Measurements from ENCODE around the gene KLK10.

KLK10 gene

DNA sequence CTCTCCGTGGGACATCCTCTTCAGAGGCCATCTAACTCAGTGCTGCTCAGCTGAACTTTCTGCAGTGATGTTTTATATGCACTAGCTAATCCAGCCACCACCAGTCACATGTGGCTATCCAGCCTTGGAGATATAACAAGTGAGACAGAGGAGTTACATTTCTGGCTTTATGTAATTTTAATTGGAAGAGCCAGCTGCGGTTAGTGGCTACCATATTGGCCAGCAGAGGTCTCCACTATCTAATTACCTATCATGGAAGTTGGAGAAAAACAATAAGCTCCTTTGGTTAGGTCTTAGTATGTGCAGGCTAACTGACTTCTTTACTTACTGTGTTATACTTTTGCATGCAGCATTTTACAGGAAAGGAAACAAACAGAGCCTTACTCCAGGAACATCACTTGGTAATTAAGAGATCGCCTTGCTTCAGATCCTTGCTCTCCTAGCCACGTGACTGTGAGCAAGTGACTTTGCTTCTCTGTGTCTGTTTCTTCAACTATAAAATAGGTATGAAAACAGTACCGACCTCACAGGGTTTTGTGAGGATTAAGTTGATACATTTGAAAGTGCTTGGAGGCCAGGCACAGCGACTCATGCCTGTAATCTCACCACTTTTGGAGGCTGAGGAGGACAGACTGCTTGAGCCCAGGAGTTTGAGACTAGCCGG, 1.6 kb upstream of the KLK10 start:
- Histone ChIP-seq H3K9ac (ENCODE audit: low read length) (no peak overlapping the region), H3K79me2 (ENCODE audit: low read length) (no peaks in the 10 kb centered on the region), H3K4me1 (ENCODE audit: low read length) (0 out of 2 replicates have a peak, but pooled peaks cover 3% of the 10 kb centered on the region), H4K20me1 (ENCODE audit: insufficient read depth, low read length) (no peaks in the 10 kb centered on the region), H3K4me3 (ENCODE audit: low read length) (no peak overlapping the region), H3K4me2 (ENCODE audit: low read length) (peak overlapping the region; percentile 35), H3K36me3 (replicated peaks; ENCODE audit: low read depth, low read length) (no peaks in the 10 kb centered on the region), H3K9me3 (ENCODE audit: insufficient read depth, low read length) (no peaks in the 10 kb centered on the region), H3K27ac (ENCODE audit: low read length) (no peak overlapping the region), H3K27me3 (ENCODE audit: low read depth, low read length) (peaks cover 9% of the 10 kb centered on the region; the same call in 1 of the 2 replicates), H2AFZ (ENCODE audit: low read depth, low read length) (peak overlapping the region; percentile 68)
- no peak for TF ChIP-seq EZH2phosphoT487 (IDR thresholded peaks at IDR 0.05; ENCODE audit: low read depth)
- peak; percentile 90 for TF ChIP-seq CTCF (IDR thresholded peaks at IDR 0.05; ENCODE audit: low read depth, low read length)

- H3K27ac ChIP-seq (ENCODE audit: low read length), result no peak overlapping the region
- H3K4me3 ChIP-seq (ENCODE audit: low read length), result no peak overlapping the region
Measured at GRCh38 chr19:51018745-51019543, 565 bp downstream of the KLK10 start.

DNA sequence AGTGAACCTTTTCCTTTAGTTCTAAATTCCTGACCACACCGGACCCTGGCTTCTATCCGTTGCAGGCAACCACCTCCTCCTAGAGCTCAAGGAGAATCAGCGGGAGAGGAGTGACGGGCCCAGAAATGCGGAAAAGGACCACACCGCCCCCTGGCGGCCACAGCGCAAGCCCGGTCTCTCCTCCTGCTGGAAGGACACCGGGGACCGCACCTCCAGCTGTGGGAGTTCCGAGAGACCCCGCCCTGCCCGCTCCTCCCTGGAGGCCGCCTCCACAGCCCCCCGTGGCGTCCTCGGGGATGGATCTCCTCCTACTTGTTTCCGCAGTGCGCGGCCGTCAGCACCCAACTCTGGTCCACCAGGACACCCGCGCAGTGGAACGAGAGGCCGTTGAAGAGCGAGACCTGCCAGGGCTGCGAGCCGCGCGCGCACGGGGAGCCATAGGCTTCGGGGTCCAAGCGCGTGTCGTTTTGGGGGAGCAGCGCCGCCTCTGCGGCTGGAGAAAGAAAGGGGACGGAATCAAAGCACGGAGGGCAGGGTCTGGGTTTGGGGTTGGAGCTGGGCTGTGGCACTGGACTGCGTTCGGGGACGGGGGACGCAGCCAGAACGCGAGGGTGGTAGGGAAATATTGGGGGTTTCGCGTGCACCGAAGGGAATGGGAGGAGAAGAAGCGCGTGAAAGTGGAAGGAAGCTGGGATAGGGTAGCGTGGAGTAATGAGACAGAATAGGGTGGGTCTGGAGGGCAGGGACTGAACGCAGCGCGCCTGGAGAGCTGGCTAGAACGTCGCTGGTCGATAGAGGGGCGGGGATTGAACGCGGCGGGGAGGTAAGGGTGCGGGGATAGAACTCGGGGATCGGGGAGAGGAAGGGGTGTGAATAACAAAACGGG, 2.5 kb downstream of the KLK10 start:
- H3K4me2 ChIP-seq (ENCODE audit: low read length), result no peak overlapping the region
- no peaks in the 10 kb centered on the region for H3K9me3 ChIP-seq (ENCODE audit: insufficient read depth, low read length)
- H3K27me3 ChIP-seq (ENCODE audit: low read depth, low read length), result peaks cover 10% of the 10 kb centered on the region; the same call in 1 of the 2 replicates
- no peaks in the 10 kb centered on the region for H4K20me1 ChIP-seq (ENCODE audit: insufficient read depth, low read length)
- TF ChIP-seq EZH2phosphoT487 (IDR thresholded peaks at IDR 0.05; ENCODE audit: low read depth) (no peak), CTCF (IDR thresholded peaks at IDR 0.05; ENCODE audit: low read depth, low read length) (peak; percentile 62)
- no peak overlapping the region for H2AFZ ChIP-seq (ENCODE audit: low read depth, low read length)
- no peaks in the 10 kb centered on the region for H3K36me3 ChIP-seq (replicated peaks; ENCODE audit: low read depth, low read length)
- no peak overlapping the region for H3K27ac ChIP-seq (ENCODE audit: low read length)
- no peak overlapping the region for H3K4me3 ChIP-seq (ENCODE audit: low read length)
- no peak overlapping the region for H3K9ac ChIP-seq (ENCODE audit: low read length)
- no peaks in the 10 kb centered on the region for H3K79me2 ChIP-seq (ENCODE audit: low read length)
- H3K4me1 ChIP-seq (ENCODE audit: low read length), result 0 out of 2 replicates have a peak, but pooled peaks cover 3% of the 10 kb centered on the region

More at GRCh38 chr19:51018745-51019543, 565 bp downstream of the KLK10 start:
- H3K9me3 ChIP-seq (ENCODE audit: insufficient read depth, low read length), result no peaks in the 10 kb centered on the region
- H3K36me3 ChIP-seq (replicated peaks; ENCODE audit: low read depth, low read length), result no peaks in the 10 kb centered on the region
- H3K4me1 ChIP-seq (ENCODE audit: low read length), result 0 out of 2 replicates have a peak, but pooled peaks cover 3% of the 10 kb centered on the region
- no peak for TF ChIP-seq EZH2phosphoT487 (IDR thresholded peaks at IDR 0.05; ENCODE audit: low read depth)
- no peak for TF ChIP-seq CTCF (IDR thresholded peaks at IDR 0.05; ENCODE audit: low read depth, low read length)
- H3K79me2 ChIP-seq (ENCODE audit: low read length), result no peaks in the 10 kb centered on the region
- H2AFZ ChIP-seq (ENCODE audit: low read depth, low read length), result no peak overlapping the region
- H4K20me1 ChIP-seq (ENCODE audit: insufficient read depth, low read length), result no peaks in the 10 kb centered on the region
- no peak overlapping the region for H3K9ac ChIP-seq (ENCODE audit: low read length)
- no peak overlapping the region for H3K4me2 ChIP-seq (ENCODE audit: low read length)
- H3K27me3 ChIP-seq (ENCODE audit: low read depth, low read length), result peaks cover 4% of the 10 kb centered on the region; the same call in 1 of the 2 replicates
